GM12878 (cell line): ENCODE results near the gene SPATA16. TPM values are rescaled to one million over a fixed set of nuclear protein-coding genes. Genes with fewer than 3 reads are reported as not detected.

Source experiments
- HCFC1 ChIP-seq: fragments of 150-350 bp; IDR thresholded peaks from 2 replicates; pipeline ENCODE4 v1.6.1; 2014; ENCODE audit warnings: low read length
- IKZF1 ChIP-seq: fragments of 450-650 bp; conservative IDR thresholded peaks from 2 replicates; pipeline ENCODE4 v1.6.1; 2017; ENCODE audit warnings: antibody characterized with exemption, mild to moderate bottlenecking
- MXI1 ChIP-seq: fragments of 150-350 bp; IDR thresholded peaks from 2 replicates; pipeline ENCODE4 v1.6.1; 2011; ENCODE audit warnings: low read depth, mild to moderate bottlenecking, inconsistent platforms, low read length, improper control_type of control experiment
- NR2C1 ChIP-seq: fragments of 450-650 bp; IDR thresholded peaks from 2 replicates; pipeline ENCODE4 v1.6.1; 2017; ENCODE audit warnings: antibody characterized with exemption, mild to moderate bottlenecking, moderate library complexity
- RELA ChIP-seq: fragments of 450-650 bp; IDR thresholded peaks from 2 replicates; pipeline ENCODE4 v1.8.0; 2014; ENCODE audit warnings: borderline replicate concordance; ENCODE audit not compliant: partially characterized antibody
- SIX5 ChIP-seq: IDR thresholded peaks from 2 replicates; pipeline ENCODE4 v1.6.1; 2011; ENCODE audit warnings: mild to moderate bottlenecking, low read depth, low read length, moderate library complexity; ENCODE audit not compliant: severe bottlenecking
- SREBF2 ChIP-seq: IDR thresholded peaks from 2 replicates; pipeline ENCODE4 v1.6.1; 2012; ENCODE audit warnings: mild to moderate bottlenecking, low read length
- TBL1XR1 ChIP-seq: IDR thresholded peaks from 2 replicates; pipeline ENCODE4 v1.6.1; 2012; ENCODE audit warnings: low read depth, low read length, improper control_type of control experiment
- ZSCAN29 ChIP-seq: fragments of 450-650 bp; IDR thresholded peaks from 2 replicates; pipeline ENCODE4 v1.6.1; 2017; ENCODE audit warnings: mild to moderate bottlenecking, moderate library complexity
- polyA plus RNA-seq, 11 experiments: library from polyadenylated mRNA; depleted of rRNA in 4 of 11; unstranded in 6 of 11; stranded (reverse) in 5 of 11; fragments of >200 nt; fragmentation: Nextera tagmentation in 4 of 11; fragmentation: Illumina TruSeq in 1 of 11; extraction: Ambion mirVana in 4 of 11; extraction: Trizol in 1 of 11; gene quantifications; 1 replicate in 1 of 11; 2 replicates in 10 of 11; pipeline versions ENCODE4 v1.2.1 to v1.2.3, GENCODE V29; 2011 to 2016; ENCODE audit warnings: inconsistent platforms in 2 of 11, missing spikeins in 2 of 11, low read depth in 1 of 11
- total RNA-seq, 4 experiments: library from RNA; depleted of rRNA in 3 of 4; stranded (reverse); fragments of >200 nt in 3 of 4; fragmentation: Illumina TruSeq in 1 of 4; extraction: Trizol in 1 of 4; gene quantifications; 2 replicates each; pipeline versions ENCODE4 v1.2.1 to v1.2.3, GENCODE V29; 2013 to 2021
- TF ChIP-seq, protein P1 (sequence below): fragments of 450-650 bp; formaldehyde crosslinking; IDR thresholded peaks from 2 replicates; pipeline ENCODE4 v1.5.0; 2022; ENCODE audit warnings: mild to moderate bottlenecking, missing genetic modification characterization
- TF ChIP-seq, protein P2 (sequence below): IDR thresholded peaks from 2 replicates; pipeline ENCODE4 v1.6.1; 2011; ENCODE audit warnings: borderline replicate concordance, low read depth, mild to moderate bottlenecking, moderate library complexity, low read length; ENCODE audit not compliant: insufficient read depth, poor library complexity, severe bottlenecking

The SPATA16 gene
- total and polyA plus RNA-seq, 10 of the 15 experiments (the other 5 are each of a cell fraction or from before 2014, with no cell fraction given) = 0.04 TPM; not detected in 9

DNA sequence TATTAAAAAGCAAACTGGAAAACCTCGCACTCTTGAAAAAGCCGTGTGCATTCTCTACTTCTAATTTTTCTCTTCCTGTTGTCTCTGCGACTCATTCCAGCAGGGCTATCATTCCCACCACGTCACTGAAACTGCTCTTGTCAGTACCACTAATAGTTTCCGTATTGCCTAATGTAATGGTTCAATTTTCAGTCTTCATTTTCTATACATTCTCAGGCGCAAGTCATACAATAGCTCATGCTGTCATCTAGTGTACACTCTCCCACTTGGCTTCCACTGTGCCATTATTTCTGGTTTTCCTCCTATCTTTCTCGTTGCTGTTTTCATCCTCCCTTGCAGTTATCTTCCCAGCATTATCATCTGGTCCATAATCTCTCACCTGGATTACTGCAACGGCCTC, 160.2 kb downstream of the SPATA16 start (continued):
- TF ChIP-seq, protein P1, sequence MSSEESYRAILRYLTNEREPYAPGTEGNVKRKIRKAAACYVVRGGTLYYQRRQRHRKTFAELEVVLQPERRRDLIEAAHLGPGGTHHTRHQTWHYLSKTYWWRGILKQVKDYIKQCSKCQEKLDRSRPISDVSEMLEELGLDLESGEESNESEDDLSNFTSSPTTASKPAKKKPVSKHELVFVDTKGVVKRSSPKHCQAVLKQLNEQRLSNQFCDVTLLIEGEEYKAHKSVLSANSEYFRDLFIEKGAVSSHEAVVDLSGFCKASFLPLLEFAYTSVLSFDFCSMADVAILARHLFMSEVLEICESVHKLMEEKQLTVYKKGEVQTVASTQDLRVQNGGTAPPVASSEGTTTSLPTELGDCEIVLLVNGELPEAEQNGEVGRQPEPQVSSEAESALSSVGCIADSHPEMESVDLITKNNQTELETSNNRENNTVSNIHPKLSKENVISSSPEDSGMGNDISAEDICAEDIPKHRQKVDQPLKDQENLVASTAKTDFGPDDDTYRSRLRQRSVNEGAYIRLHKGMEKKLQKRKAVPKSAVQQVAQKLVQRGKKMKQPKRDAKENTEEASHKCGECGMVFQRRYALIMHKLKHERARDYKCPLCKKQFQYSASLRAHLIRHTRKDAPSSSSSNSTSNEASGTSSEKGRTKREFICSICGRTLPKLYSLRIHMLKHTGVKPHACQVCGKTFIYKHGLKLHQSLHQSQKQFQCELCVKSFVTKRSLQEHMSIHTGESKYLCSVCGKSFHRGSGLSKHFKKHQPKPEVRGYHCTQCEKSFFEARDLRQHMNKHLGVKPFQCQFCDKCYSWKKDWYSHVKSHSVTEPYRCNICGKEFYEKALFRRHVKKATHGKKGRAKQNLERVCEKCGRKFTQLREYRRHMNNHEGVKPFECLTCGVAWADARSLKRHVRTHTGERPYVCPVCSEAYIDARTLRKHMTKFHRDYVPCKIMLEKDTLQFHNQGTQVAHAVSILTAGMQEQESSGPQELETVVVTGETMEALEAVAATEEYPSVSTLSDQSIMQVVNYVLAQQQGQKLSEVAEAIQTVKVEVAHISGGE (CRISPR knock-in tag) = no peak
- TF ChIP-seq RELA (no peak), SIX5 (no peak), NR2C1 (no peak), HCFC1 (no peak), IKZF1 (no peak), ZSCAN29 (no peak), TBL1XR1 (no peak), MXI1 (no peak), SREBF2 (no peak)
- TF ChIP-seq, protein P2, sequence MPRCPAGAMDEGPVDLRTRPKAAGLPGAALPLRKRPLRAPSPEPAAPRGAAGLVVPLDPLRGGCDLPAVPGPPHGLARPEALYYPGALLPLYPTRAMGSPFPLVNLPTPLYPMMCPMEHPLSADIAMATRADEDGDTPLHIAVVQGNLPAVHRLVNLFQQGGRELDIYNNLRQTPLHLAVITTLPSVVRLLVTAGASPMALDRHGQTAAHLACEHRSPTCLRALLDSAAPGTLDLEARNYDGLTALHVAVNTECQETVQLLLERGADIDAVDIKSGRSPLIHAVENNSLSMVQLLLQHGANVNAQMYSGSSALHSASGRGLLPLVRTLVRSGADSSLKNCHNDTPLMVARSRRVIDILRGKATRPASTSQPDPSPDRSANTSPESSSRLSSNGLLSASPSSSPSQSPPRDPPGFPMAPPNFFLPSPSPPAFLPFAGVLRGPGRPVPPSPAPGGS = no peak
